ENCODE data around the gene TPM1.

Gene TPM1

GRCh38 chr15:63018639-63019038 lies 23.9 kb upstream of the TPM1 start:
- DNase-seq, result no peak

- no peak for DNase-seq
Observed at GRCh38 chr15:63019511-63020109, 22.9 kb upstream of the TPM1 start.

- no peak for DNase-seq
Observed at GRCh38 chr15:63020128-63020527, 22.4 kb upstream of the TPM1 start.

GRCh38 chr15:63020759-63021430 lies 21.7 kb upstream of the TPM1 start:
- no peak for DNase-seq

GRCh38 chr15:63022181-63022580 lies 20.4 kb upstream of the TPM1 start:
- no peak for DNase-seq

- DNase-seq, result no peak
Observed at GRCh38 chr15:63022663-63023062, 19.9 kb upstream of the TPM1 start.

- DNase-seq, result no peak
Observed at GRCh38 chr15:63023351-63023945, 19.1 kb upstream of the TPM1 start.

GRCh38 chr15:63025460-63025859 lies 17.1 kb upstream of the TPM1 start:
- DNase-seq, result no peak

GRCh38 chr15:63027646-63028045 lies 14.9 kb upstream of the TPM1 start:
- no peak for DNase-seq

- no peak for DNase-seq
Observed at GRCh38 chr15:63028442-63029110, 14.0 kb upstream of the TPM1 start.

- DNase-seq, result no peak
Observed at GRCh38 chr15:63029676-63030075, 12.9 kb upstream of the TPM1 start.

- no peak for DNase-seq
Observed at GRCh38 chr15:63030101-63030551, 12.4 kb upstream of the TPM1 start.

GRCh38 chr15:63034578-63034977 lies 8.0 kb upstream of the TPM1 start:
- no peak for DNase-seq

- DNase-seq, result no peak
Observed at GRCh38 chr15:63035253-63035652, 7.3 kb upstream of the TPM1 start.

GRCh38 chr15:63035977-63036376 lies 6.6 kb upstream of the TPM1 start:
- no peak for DNase-seq

GRCh38 chr15:63037976-63038720 lies 4.4 kb upstream of the TPM1 start:
- DNase-seq, result no peak

GRCh38 chr15:63038926-63039673 lies 3.4 kb upstream of the TPM1 start:
- DNase-seq, result no peak

GRCh38 chr15:63039811-63040210 lies 2.7 kb upstream of the TPM1 start:
- no peak for DNase-seq

GRCh38 chr15:63040509-63040908 lies 2.0 kb upstream of the TPM1 start:
- no peak for DNase-seq

- no peak for DNase-seq
Observed at GRCh38 chr15:63040954-63041353, 1.6 kb upstream of the TPM1 start.

- DNase-seq, result no peak
Observed at GRCh38 chr15:63041402-63041973, 1.1 kb upstream of the TPM1 start.

- DNase-seq, result no peak
Observed at GRCh38 chr15:63042877-63043334, 359 bp downstream of the TPM1 start.
